Measurements from ENCODE around the gene FAAH. TPM values are rescaled to one million over a fixed set of nuclear protein-coding genes. Genes with fewer than 3 reads are reported as not detected.
"Not testable (repeated sequence)": the region's sequence is repeated elsewhere in the genome, so short reads cannot be mapped to it uniquely, and the experiment has no call there.

The FAAH gene
- 100 to 1,000 TPM; 107 to 230 (median 152) TPM for total RNA-seq

GRCh38 chr1:46394108-46394871 is at the start of gene FAAH:
FAAH (plus strand) TSS chr1:46394317; CDS start chr1:46394349, 32 bp downstream.
- TF ChIP-seq POLR2A (IDR thresholded peaks at IDR 0.05) (peak; percentile 43 to 73), CTCF (IDR thresholded peaks at IDR 0.05) (peak in 1 of 6 experiments; percentile 10)
- DNase-seq: peak in 2 of 3 donors; percentile 79 to 89
- H3K27me3 ChIP-seq: no peaks in the 10 kb centered on the region
- peak within 1 kb of the TSS; percentile 46 to 91 (median 70) for H3K27ac ChIP-seq
- H3K36me3 ChIP-seq: no peaks in the 10 kb centered on the region
- peak within 1 kb of the TSS; percentile 42 to 84 (median 55) for H3K4me3 ChIP-seq
- H3K4me1 ChIP-seq: peaks cover 0 to 15% (median 0%) of the 10 kb centered on the region in 4 donors
- peaks cover 0 to 11% (median 0%) of the 10 kb centered on the region in 4 donors for H3K9me3 ChIP-seq

GRCh38 chr1:46344481-46344880 is 49.6 kb upstream of the FAAH start:
- Histone ChIP-seq H3K4me1 (peaks cover 0 to 16% (median 0%) of the 10 kb centered on the region in 4 donors), H3K27ac (no peak overlapping the region), H3K36me3 (peaks cover 0 to 40% (median 0%) of the 10 kb centered on the region in 3 donors)

GRCh38 chr1:46345281-46345680 is 48.8 kb upstream of the FAAH start:
- DNase-seq: no peak
- TF ChIP-seq CTCF (IDR thresholded peaks at IDR 0.05) (no peak), POLR2A (IDR thresholded peaks at IDR 0.05) (no peak)
- Histone ChIP-seq H3K4me3 (no peak overlapping the region), H3K9me3 (no peaks in the 10 kb centered on the region), H3K36me3 (peaks cover 0 to 48% (median 0%) of the 10 kb centered on the region in 3 donors), H3K27me3 (no peaks in the 10 kb centered on the region), H3K4me1 (peaks cover 0 to 15% (median 0%) of the 10 kb centered on the region in 4 donors), H3K27ac (no peak overlapping the region)

More at GRCh38 chr1:46344481-46344880, 49.6 kb upstream of the FAAH start:
- no peaks in the 10 kb centered on the region for H3K9me3 ChIP-seq
- no peaks in the 10 kb centered on the region for H3K27me3 ChIP-seq
- H3K4me3 ChIP-seq: no peak overlapping the region
- DNase-seq: no peak
- TF ChIP-seq POLR2A (IDR thresholded peaks at IDR 0.05) (no peak), CTCF (IDR thresholded peaks at IDR 0.05) (no peak)

- peaks cover 0 to 79% (median 0%) of the 10 kb centered on the region in 3 donors for H3K36me3 ChIP-seq
- H3K4me1 ChIP-seq: no peaks in the 10 kb centered on the region
- no peak overlapping the region for H3K27ac ChIP-seq
- no peak overlapping the region for H3K4me3 ChIP-seq
- no peaks in the 10 kb centered on the region for H3K27me3 ChIP-seq
- TF ChIP-seq POLR2A (IDR thresholded peaks at IDR 0.05) (no peak), CTCF (IDR thresholded peaks at IDR 0.05) (no peak)
- H3K9me3 ChIP-seq: no peaks in the 10 kb centered on the region
- DNase-seq: no peak
Observed at GRCh38 chr1:46352363-46352762, 41.8 kb upstream of the FAAH start.

- DNase-seq, H3K27me3 ChIP-seq: not testable (repeated sequence)
- peaks cover 0 to 82% (median 0%) of the 10 kb centered on the region in 3 donors for H3K36me3 ChIP-seq
Observed at GRCh38 chr1:46355920-46356319, 38.2 kb upstream of the FAAH start.

GRCh38 chr1:46362158-46362557 is 32.0 kb upstream of the FAAH start:
- Histone ChIP-seq H3K27ac (no peak overlapping the region), H3K9me3 (no peaks in the 10 kb centered on the region), H3K36me3 (peaks cover 0 to 81% (median 0%) of the 10 kb centered on the region in 3 donors), H3K4me3 (no peak overlapping the region), H3K27me3 (no peaks in the 10 kb centered on the region), H3K4me1 (no peaks in the 10 kb centered on the region)
- DNase-seq: no peak
- TF ChIP-seq CTCF (IDR thresholded peaks at IDR 0.05) (no peak), POLR2A (IDR thresholded peaks at IDR 0.05) (no peak)

More at GRCh38 chr1:46355920-46356319, 38.2 kb upstream of the FAAH start:
- not testable (repeated sequence) for H3K27ac ChIP-seq, H3K4me3 ChIP-seq, H3K4me1 ChIP-seq, H3K9me3 ChIP-seq

All from Peyer's patch (tissue), 4 donors.